Glutamatergic neuron (in vitro differentiated cells): Measurements from ENCODE around the gene MARCO. TPM values are rescaled to one million over a fixed set of nuclear protein-coding genes. Genes with fewer than 3 reads are reported as not detected.

ENCODE experiments used
- DNase-seq: peaks from one replicate; pipeline ENCODE4 v3.0.0; 2022
- H3K27ac Mint-ChIP-seq: one replicate; pipeline ENCODE4 v1.8.0; 2020; ENCODE audit warnings: mild to moderate bottlenecking, mixed read lengths, inconsistent platforms; ENCODE audit not compliant: unreplicated experiment
- H3K27me3 Mint-ChIP-seq: one replicate; pipeline ENCODE4 v1.8.0; 2020; ENCODE audit warnings: mild to moderate bottlenecking, moderate library complexity, mixed read lengths, inconsistent platforms; ENCODE audit not compliant: unreplicated experiment
- H3K36me3 Mint-ChIP-seq: one replicate; pipeline ENCODE4 v1.8.0; 2020; ENCODE audit warnings: mild to moderate bottlenecking, mixed read lengths, inconsistent platforms; ENCODE audit not compliant: unreplicated experiment
- H3K4me1 Mint-ChIP-seq: one replicate; pipeline ENCODE4 v1.8.0; 2020; ENCODE audit warnings: mild to moderate bottlenecking, low read depth, mixed read lengths, inconsistent platforms; ENCODE audit not compliant: unreplicated experiment
- H3K4me3 Mint-ChIP-seq: one replicate; pipeline ENCODE4 v1.8.0; 2020; ENCODE audit warnings: mild to moderate bottlenecking, mixed read lengths, inconsistent platforms; ENCODE audit not compliant: unreplicated experiment
- H3K9me3 Mint-ChIP-seq: one replicate; pipeline ENCODE4 v1.8.0; 2020; ENCODE audit warnings: mild to moderate bottlenecking, moderate library complexity, mixed read lengths, inconsistent platforms; ENCODE audit not compliant: unreplicated experiment
- CTCF ChIP-seq: fragments of 200-600 bp; sonication (generic); IDR thresholded peaks from one replicate; pipeline ENCODE4 v1.5.0; 2021; ENCODE audit not compliant: partially characterized antibody, unreplicated experiment
- total RNA-seq: library from RNA; stranded (reverse); fragmentation: NEBNext Ultra II Directional; extraction: Animal tissue kit (Norgen Biotek cat#: 25700); gene quantifications from one replicate; pipeline ENCODE4 v1.2.1, GENCODE V29; 2021; ENCODE audit not compliant: unreplicated experiment

The MARCO gene
- total RNA-seq, 1 donor from 2014 or later, result not detected

GRCh38 chr2:118982039-118982438, 40.0 kb downstream of the MARCO start:
- no peak overlapping the region for H3K27ac Mint-ChIP-seq
- peaks cover 4% of the 10 kb centered on the region for H3K9me3 Mint-ChIP-seq
- H3K4me3 Mint-ChIP-seq, result no peak overlapping the region
- peaks cover 2% of the 10 kb centered on the region for H3K36me3 Mint-ChIP-seq
- TF ChIP-seq CTCF, result no peak
- no peaks in the 10 kb centered on the region for H3K4me1 Mint-ChIP-seq
- DNase-seq, result no peak
- peaks cover 8% of the 10 kb centered on the region for H3K27me3 Mint-ChIP-seq

- no peak overlapping the region for H3K4me3 Mint-ChIP-seq
- no peak for TF ChIP-seq CTCF
- peaks cover 6% of the 10 kb centered on the region for H3K27me3 Mint-ChIP-seq
- no peak overlapping the region for H3K27ac Mint-ChIP-seq
- DNase-seq, result no peak
- no peaks in the 10 kb centered on the region for H3K36me3 Mint-ChIP-seq
- no peaks in the 10 kb centered on the region for H3K4me1 Mint-ChIP-seq
- no peaks in the 10 kb centered on the region for H3K9me3 Mint-ChIP-seq
These were observed 41.1 kb downstream of the MARCO start for GRCh38 chr2:118983133-118983532.

GRCh38 chr2:118983915-118984314, 41.9 kb downstream of the MARCO start:
- Mint-ChIP-seq H3K4me3 (no peak overlapping the region), H3K9me3 (no peaks in the 10 kb centered on the region), H3K4me1 (no peaks in the 10 kb centered on the region), H3K36me3 (no peaks in the 10 kb centered on the region), H3K27me3 (peaks cover 4% of the 10 kb centered on the region), H3K27ac (no peak overlapping the region)
- no peak for DNase-seq
- no peak for TF ChIP-seq CTCF

GRCh38 chr2:118986738-118987137, 44.7 kb downstream of the MARCO start:
- Mint-ChIP-seq H3K4me1 (no peaks in the 10 kb centered on the region), H3K9me3 (no peaks in the 10 kb centered on the region), H3K27ac (no peak overlapping the region), H3K36me3 (no peaks in the 10 kb centered on the region), H3K27me3 (peaks cover 3% of the 10 kb centered on the region), H3K4me3 (no peak overlapping the region)
- DNase-seq, result no peak
- no peak for TF ChIP-seq CTCF

- H3K27me3 Mint-ChIP-seq, result peaks cover 3% of the 10 kb centered on the region
- no peak overlapping the region for H3K4me3 Mint-ChIP-seq
These were observed 45.9 kb downstream of the MARCO start for GRCh38 chr2:118987886-118988285.

More at GRCh38 chr2:118987886-118988285, 45.9 kb downstream of the MARCO start:
- Mint-ChIP-seq H3K9me3 (no peaks in the 10 kb centered on the region), H3K4me1 (no peaks in the 10 kb centered on the region), H3K27ac (no peak overlapping the region), H3K36me3 (no peaks in the 10 kb centered on the region)
- no peak for DNase-seq
- TF ChIP-seq CTCF, result no peak
